ENCODE data around the gene VIPR2.
"Not testable (repeated sequence)": the region's sequence is repeated elsewhere in the genome, so short reads cannot be mapped to it uniquely, and the experiment has no call there.

DNA sequence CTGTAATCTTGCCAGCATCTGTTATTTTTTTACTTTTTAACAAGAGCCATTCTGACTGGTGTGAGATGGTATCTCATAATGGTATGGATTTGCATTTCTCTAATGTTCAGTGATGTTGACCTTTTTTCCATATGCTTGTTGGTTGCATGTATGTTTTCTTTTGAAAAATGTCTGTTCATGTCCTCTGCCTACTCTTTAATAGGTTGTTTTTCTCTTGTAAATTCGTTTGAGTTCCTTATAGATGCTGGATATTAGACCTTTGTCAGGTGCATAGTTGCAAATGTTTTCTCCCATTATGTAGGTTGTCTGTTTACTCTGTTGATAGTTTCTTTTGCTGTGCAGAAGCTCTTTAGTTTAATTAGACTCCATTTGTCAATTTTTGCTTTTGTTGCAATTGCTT, 20.9 kb downstream of the VIPR2 start:
- TF ChIP-seq, protein P1, sequence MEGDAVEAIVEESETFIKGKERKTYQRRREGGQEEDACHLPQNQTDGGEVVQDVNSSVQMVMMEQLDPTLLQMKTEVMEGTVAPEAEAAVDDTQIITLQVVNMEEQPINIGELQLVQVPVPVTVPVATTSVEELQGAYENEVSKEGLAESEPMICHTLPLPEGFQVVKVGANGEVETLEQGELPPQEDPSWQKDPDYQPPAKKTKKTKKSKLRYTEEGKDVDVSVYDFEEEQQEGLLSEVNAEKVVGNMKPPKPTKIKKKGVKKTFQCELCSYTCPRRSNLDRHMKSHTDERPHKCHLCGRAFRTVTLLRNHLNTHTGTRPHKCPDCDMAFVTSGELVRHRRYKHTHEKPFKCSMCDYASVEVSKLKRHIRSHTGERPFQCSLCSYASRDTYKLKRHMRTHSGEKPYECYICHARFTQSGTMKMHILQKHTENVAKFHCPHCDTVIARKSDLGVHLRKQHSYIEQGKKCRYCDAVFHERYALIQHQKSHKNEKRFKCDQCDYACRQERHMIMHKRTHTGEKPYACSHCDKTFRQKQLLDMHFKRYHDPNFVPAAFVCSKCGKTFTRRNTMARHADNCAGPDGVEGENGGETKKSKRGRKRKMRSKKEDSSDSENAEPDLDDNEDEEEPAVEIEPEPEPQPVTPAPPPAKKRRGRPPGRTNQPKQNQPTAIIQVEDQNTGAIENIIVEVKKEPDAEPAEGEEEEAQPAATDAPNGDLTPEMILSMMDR (IDR thresholded peaks at IDR 0.05), result not testable (repeated sequence)
- TF ChIP-seq POLR2A (IDR thresholded peaks at IDR 0.05), result not testable (repeated sequence)
